Heart right ventricle (tissue), 16 donors: Measurements from ENCODE around the gene PCBP3. TPM values are rescaled to one million over a fixed set of nuclear protein-coding genes. Genes with fewer than 3 reads are reported as not detected.

ENCODE experiments used
- ATAC-seq, 8 donors: fragments of 200-7000 bp; cut with Tn5 transposase; one replicate each; pipeline ENCODE4 v1.9.1; 2020; ENCODE audit warnings: mild to moderate bottlenecking in 8 of 8, moderate library complexity in 8 of 8, moderate number of reproducible peaks in 1 of 8
- DNase-seq, 2 donors: peaks; one replicate each; pipeline ENCODE4 v3.0.0-alpha.2; 2020
- H3K27ac ChIP-seq, 10 donors: fragments of 200-600 bp; sonication (generic) in 2 of 10; one replicate each; pipeline versions ENCODE4 v1.5.0 to v1.8.0; 2020 to 2022; ENCODE audit warnings: mild to moderate bottlenecking in 3 of 10
- H3K27me3 ChIP-seq, 7 donors: fragments of 200-600 bp; one replicate each; pipeline ENCODE4 v1.8.0; 2021 to 2022; ENCODE audit warnings: mild to moderate bottlenecking in 2 of 7
- H3K36me3 ChIP-seq, 9 donors: fragments of 200-600 bp; sonication (generic) in 1 of 9; one replicate each; pipeline versions ENCODE4 v1.5.0 to v1.8.0; 2020 to 2022; ENCODE audit warnings: mild to moderate bottlenecking in 2 of 9
- H3K4me1 ChIP-seq, 9 donors: fragments of 200-600 bp; sonication (generic) in 1 of 9; one replicate each; pipeline versions ENCODE4 v1.5.0 to v1.8.0; 2020 to 2022; ENCODE audit warnings: mild to moderate bottlenecking in 4 of 9
- H3K4me3 ChIP-seq, 10 donors: fragments of 200-600 bp; sonication (generic) in 2 of 10; one replicate each; pipeline versions ENCODE4 v1.5.0 to v1.8.0; 2020 to 2022; ENCODE audit warnings: mild to moderate bottlenecking in 7 of 10, moderate library complexity in 2 of 10
- H3K9me3 ChIP-seq, 11 donors: fragments of 200-600 bp in 10 of 11; sonication (generic) in 2 of 11; one replicate each; pipeline versions ENCODE4 v1.5.0 to v1.8.0; 2013 to 2022; ENCODE audit warnings: mild to moderate bottlenecking in 2 of 11, control low read depth in 1 of 11, moderate library complexity in 1 of 11
- WGBS, 2 donors: extraction: QIAGEN DNeasy Blood & Tissue Kit; methylation state at CpG; one replicate each; pipeline ENCODE4 v1.1.7; 2013; ENCODE audit warnings: inconsistent platforms in 1 of 2; 5-methylcytosine and 5-hydroxymethylcytosine counted together
- intact Hi-C, 10 donors: fragments of 100-400 bp; cut with DNase I; formaldehyde crosslinking; loops; one replicate each; pipeline versions ENCODE4 v1.11.1 to v1.14.2; 2022
- polyA plus RNA-seq, 2 donors: library from polyadenylated mRNA; stranded (reverse); fragments of 200-250 nt; gene quantifications; one replicate each; pipeline ENCODE4 v1.2.3, GENCODE V29; 2013
- total RNA-seq, 10 donors: library from RNA; stranded (reverse); fragmentation: NEBNext Ultra II Directional in 3 of 10; extraction: Animal tissue kit (Norgen Biotek cat#: 25700) in 3 of 10; gene quantifications; one replicate each; pipeline versions ENCODE4 v1.2.1 to v1.2.4, GENCODE V29; 2021 to 2023
- TF ChIP-seq, protein P1 (sequence below), 9 donors: fragments of 200-600 bp; sonication (generic) in 2 of 9; IDR thresholded peaks; one replicate each; pipeline versions ENCODE4 v1.5.0 to v1.8.0; 2021 to 2022; ENCODE audit warnings: antibody characterized with exemption in 9 of 9, mild to moderate bottlenecking in 5 of 9, moderate library complexity in 1 of 9
- donor health status: Arrhythmogenic right ventricular cardiomyopathy.
- donor health status: ischemic (EF 13 %, LVEDD 7.1; RV severe dilation, severe dysfunction).
- donor health status: healthy with polysubstance abuse.
- donor health status: DM: no; HTN: yes; CAD: no.
- donor health status: DM: no; HTN: no; CAD: no.
- donor health status: ischemic (EF 25% LVEDD 6.9; RV normal size, moderate dysfunction).
- donor health status: ischemic (EF 25% LVEDD 5.7; RV mildly dilated, moderate dysfunction).
- donor health status: healthy.
- donor health status: DM: yes; HTN: yes; CAD: no.
- donor health status: Ischemic cardiomyopathy.
- donor health status: ischemic (EF 35%, LVEDD 5.7; RV mildly dilated, moderate dysfunction).
- donor health status: nonischemic (EF 11% LVEDD 7.7; RV severe dilation, severe dysfunction).
- donor health status: DM: yes; HTN: yes; CAD: no.
- donor health status: PGD.
- donor health status: ischemic (EF 29% LVEDD 5.4; RV normal size, mild dysfunction).
- donor health status: nonischemic (EF 23%, LVEDD 6.1; RV moderate dilation, normal function).

Gene PCBP3
- total and polyA plus RNA-seq, 12 donors: 0.25 to 11.3 (median 1.2) TPM

GRCh38 chr21:45780647-45781046 is 137.1 kb downstream of the PCBP3 start:
- DNase-seq (no peak), ATAC-seq (no peak)
- TF ChIP-seq, protein P1, sequence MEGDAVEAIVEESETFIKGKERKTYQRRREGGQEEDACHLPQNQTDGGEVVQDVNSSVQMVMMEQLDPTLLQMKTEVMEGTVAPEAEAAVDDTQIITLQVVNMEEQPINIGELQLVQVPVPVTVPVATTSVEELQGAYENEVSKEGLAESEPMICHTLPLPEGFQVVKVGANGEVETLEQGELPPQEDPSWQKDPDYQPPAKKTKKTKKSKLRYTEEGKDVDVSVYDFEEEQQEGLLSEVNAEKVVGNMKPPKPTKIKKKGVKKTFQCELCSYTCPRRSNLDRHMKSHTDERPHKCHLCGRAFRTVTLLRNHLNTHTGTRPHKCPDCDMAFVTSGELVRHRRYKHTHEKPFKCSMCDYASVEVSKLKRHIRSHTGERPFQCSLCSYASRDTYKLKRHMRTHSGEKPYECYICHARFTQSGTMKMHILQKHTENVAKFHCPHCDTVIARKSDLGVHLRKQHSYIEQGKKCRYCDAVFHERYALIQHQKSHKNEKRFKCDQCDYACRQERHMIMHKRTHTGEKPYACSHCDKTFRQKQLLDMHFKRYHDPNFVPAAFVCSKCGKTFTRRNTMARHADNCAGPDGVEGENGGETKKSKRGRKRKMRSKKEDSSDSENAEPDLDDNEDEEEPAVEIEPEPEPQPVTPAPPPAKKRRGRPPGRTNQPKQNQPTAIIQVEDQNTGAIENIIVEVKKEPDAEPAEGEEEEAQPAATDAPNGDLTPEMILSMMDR (IDR thresholded peaks at IDR 0.05): no peak
- Histone ChIP-seq H3K36me3 (no peaks in the 10 kb centered on the region), H3K27ac (no peak overlapping the region), H3K27me3 (peaks cover 0 to 3% (median 0%) of the 10 kb centered on the region in 7 donors), H3K4me3 (no peak overlapping the region), H3K9me3 (peaks cover 0 to 28% (median 15%) of the 10 kb centered on the region in 11 donors), H3K4me1 (no peaks in the 10 kb centered on the region)
- 83 to 87% methylated on average over 3 of the region's 3 CpGs for WGBS, 2 donors
- intact Hi-C loops: loop anchor here in 1 of 10 donors (5.0 kb wide), 1 partner anchor 33 kb away; no protein-coding TSS in a partner anchor

DNA sequence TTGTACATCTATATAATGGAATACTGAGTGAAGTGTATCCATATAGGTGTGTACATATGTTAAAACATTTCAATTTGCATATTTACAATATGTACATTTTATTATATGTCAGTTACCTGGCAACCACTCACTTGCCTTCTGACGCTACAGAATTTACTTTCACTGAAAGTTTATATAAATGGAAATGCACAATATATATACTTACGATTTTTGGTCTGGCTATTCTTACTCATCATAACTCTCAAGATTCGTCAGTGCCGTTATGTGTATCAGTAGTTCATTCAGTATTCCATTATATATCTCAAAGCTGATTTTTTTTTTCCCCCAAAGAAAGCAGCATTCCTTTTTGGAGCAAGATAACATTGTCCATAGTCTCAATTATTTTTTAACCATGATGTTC is 138.2 kb downstream of the PCBP3 start:
- ATAC-seq (no peak), DNase-seq (no peak)
- H3K9me3 ChIP-seq: peaks cover 0 to 20% (median 12%) of the 10 kb centered on the region in 11 donors
- H3K4me3 ChIP-seq: no peak overlapping the region
- intact Hi-C loops: loop anchor here in 1 of 10 donors (5.0 kb wide), 1 partner anchor 34 kb away; no protein-coding TSS in a partner anchor
- WGBS, 2 donors: 83 to 87% methylated on average over 4 of the region's 4 CpGs
- H3K36me3 ChIP-seq: no peaks in the 10 kb centered on the region
- peaks cover 0 to 2% (median 0%) of the 10 kb centered on the region in 7 donors for H3K27me3 ChIP-seq
- TF ChIP-seq, protein P1 (IDR thresholded peaks at IDR 0.05): no peak
- H3K4me1 ChIP-seq: no peaks in the 10 kb centered on the region
- H3K27ac ChIP-seq: no peak overlapping the region

DNA sequence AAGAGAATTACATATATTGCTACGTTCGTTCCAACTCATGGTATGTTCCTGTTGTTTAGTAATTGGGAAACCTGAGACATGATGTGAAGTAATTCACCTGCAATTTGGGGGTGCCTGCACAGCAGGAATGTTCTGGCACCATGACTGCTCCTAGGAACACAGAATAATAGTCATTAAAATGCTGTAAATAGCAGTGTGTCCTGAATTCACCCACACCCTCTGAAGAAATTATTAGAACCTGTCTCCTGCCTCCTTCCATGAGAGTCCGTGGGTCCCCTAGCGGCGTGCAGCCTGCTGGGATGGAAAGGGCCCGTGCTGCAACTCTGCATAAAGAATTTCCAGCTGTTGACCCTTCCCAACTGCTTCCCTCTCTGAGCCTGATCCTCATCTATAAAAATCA is 143.1 kb downstream of the PCBP3 start:
- TF ChIP-seq, protein P1 (IDR thresholded peaks at IDR 0.05): no peak
- 87 to 93% methylated on average over 6 of the region's 6 CpGs for WGBS, 2 donors
- Histone ChIP-seq H3K27ac (no peak overlapping the region), H3K4me3 (no peak overlapping the region), H3K36me3 (no peaks in the 10 kb centered on the region), H3K4me1 (no peaks in the 10 kb centered on the region), H3K27me3 (peaks cover 0 to 18% (median 2%) of the 10 kb centered on the region in 7 donors), H3K9me3 (no peaks in the 10 kb centered on the region)
- DNase-seq (no peak), ATAC-seq (no peak)
- intact Hi-C loops: no loop called here

DNA sequence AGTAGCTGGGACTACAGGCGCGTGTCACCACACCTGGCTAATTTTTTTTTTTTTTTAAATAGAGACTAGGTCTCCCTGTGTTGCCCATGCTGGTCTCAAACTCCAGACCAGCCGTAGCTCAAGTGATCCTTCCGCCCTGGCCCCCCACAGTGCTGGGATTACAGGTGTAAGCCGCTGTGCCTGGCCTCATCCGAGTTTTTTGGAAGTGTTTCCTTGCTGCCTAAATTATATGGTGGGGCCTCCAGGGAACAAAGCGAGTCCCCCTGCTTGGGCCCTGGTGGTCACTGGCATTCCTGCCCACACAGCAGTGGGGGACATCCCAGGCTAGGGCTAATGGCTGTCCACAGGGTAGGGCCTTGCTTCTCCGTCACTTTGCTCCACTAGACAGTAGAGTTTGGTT is 143.8 kb downstream of the PCBP3 start:
- TF ChIP-seq, protein P1 (IDR thresholded peaks at IDR 0.05): no peak
- Histone ChIP-seq H3K27ac (no peak overlapping the region), H3K4me3 (no peak overlapping the region), H3K9me3 (no peaks in the 10 kb centered on the region), H3K27me3 (peaks cover 0 to 18% (median 2%) of the 10 kb centered on the region in 7 donors), H3K36me3 (no peaks in the 10 kb centered on the region), H3K4me1 (no peaks in the 10 kb centered on the region)
- intact Hi-C loops: no loop called here
- ATAC-seq (no peak), DNase-seq (no peak)
- WGBS, 2 donors: 89 to 90% methylated on average over 8 of the region's 8 CpGs
